GM12891 (cell line): ENCODE results near the gene PABPN1L.

ENCODE experiments used
- POLR2A ChIP-seq: IDR thresholded peaks from 2 replicates; pipeline ENCODE4 v1.6.1; 2011; ENCODE audit warnings: low read depth, low read length, control low read depth
- POLR2AphosphoS5 ChIP-seq: IDR thresholded peaks from 2 replicates; pipeline ENCODE4 v1.6.1; 2011; ENCODE audit warnings: low read depth, low read length, control low read depth
- SPI1 ChIP-seq: IDR thresholded peaks from 2 replicates; pipeline ENCODE4 v1.6.1; 2011; ENCODE audit warnings: low read depth, low read length, control low read depth
- TAF1 ChIP-seq: IDR thresholded peaks from 2 replicates; pipeline ENCODE4 v1.6.1; 2011; ENCODE audit warnings: low read depth, low read length, control low read depth

DNA sequence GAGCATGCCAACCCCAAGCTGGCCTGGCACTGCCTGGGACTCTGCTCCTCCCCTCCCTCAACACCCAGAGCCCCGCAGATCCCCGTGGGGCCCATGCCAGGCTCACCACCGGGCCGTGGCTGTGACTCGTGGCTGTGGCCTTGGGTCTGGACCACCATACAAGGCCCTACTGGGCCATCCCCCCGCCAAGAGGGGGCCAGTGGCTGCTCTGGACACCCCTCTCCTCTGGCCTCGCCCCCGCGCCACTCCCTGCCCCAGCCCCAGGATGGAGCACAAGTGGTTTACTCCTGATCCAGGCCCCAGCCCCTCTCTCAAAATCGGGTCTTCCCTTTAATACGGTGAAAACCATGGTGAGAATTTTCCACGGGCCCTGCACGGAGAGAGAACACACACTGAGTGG is 3.0 kb downstream of the PABPN1L start:
- TF ChIP-seq POLR2A (no peak), POLR2AphosphoS5 (no peak), TAF1 (no peak), SPI1 (no peak)
